Heart left ventricle (tissue), 16 donors: ENCODE results near the gene ACSBG1. TPM values are rescaled to one million over a fixed set of nuclear protein-coding genes. Genes with fewer than 3 reads are reported as not detected.

Source experiments
- ATAC-seq, 4 donors: fragments of 200-7000 bp; cut with Tn5 transposase; one replicate each; pipeline ENCODE4 v1.9.1; 2020 to 2022; ENCODE audit warnings: moderate library complexity in 4 of 4, mild to moderate bottlenecking in 3 of 4, moderate number of reproducible peaks in 1 of 4
- DNase-seq, 5 donors: peaks; one replicate each; pipeline ENCODE4 v3.0.0-alpha.2; 2020
- H3K27ac ChIP-seq, 12 donors: fragments of 200-600 bp; sonication (generic) in 4 of 12; one replicate each; pipeline versions ENCODE4 v1.5.0 to v1.8.0; 2016 to 2022; ENCODE audit warnings: mild to moderate bottlenecking in 2 of 12
- H3K27me3 ChIP-seq, 9 donors: fragments of 200-600 bp; sonication (generic) in 2 of 9; one replicate each; pipeline versions ENCODE4 v1.5.1 to v1.8.0; 2016 to 2022; ENCODE audit warnings: mild to moderate bottlenecking in 3 of 9
- H3K36me3 ChIP-seq, 9 donors: fragments of 200-600 bp; sonication (generic) in 2 of 9; one replicate each; pipeline versions ENCODE4 v1.5.0 to v1.8.0; 2018 to 2022; ENCODE audit warnings: mild to moderate bottlenecking in 2 of 9
- H3K4me1 ChIP-seq, 12 donors: fragments of 200-600 bp; sonication (generic) in 4 of 12; one replicate each; pipeline versions ENCODE4 v1.5.0 to v1.8.0; 2016 to 2022; ENCODE audit warnings: mild to moderate bottlenecking in 3 of 12
- H3K4me3 ChIP-seq, 12 donors: fragments of 200-600 bp; sonication (generic) in 4 of 12; one replicate each; pipeline versions ENCODE4 v1.5.0 to v1.8.0; 2017 to 2022; ENCODE audit warnings: mild to moderate bottlenecking in 9 of 12, moderate library complexity in 4 of 12
- H3K9me3 ChIP-seq, 12 donors: fragments of 200-600 bp; sonication (generic) in 4 of 12; one replicate each; pipeline versions ENCODE4 v1.5.0 to v1.8.0; 2016 to 2022; ENCODE audit warnings: mild to moderate bottlenecking in 1 of 12
- CTCF ChIP-seq, 12 donors: fragments of 200-600 bp; sonication (generic) in 4 of 12; IDR thresholded peaks; one replicate each; pipeline versions ENCODE4 v1.5.0 to v1.8.0; 2018 to 2022; ENCODE audit warnings: antibody characterized with exemption in 12 of 12, mild to moderate bottlenecking in 5 of 12
- POLR2A ChIP-seq, 2 donors: fragments of 450-650 bp; IDR thresholded peaks; one replicate each; pipeline ENCODE4 v1.6.1; 2017; ENCODE audit warnings: antibody characterized with exemption in 2 of 2, mild to moderate bottlenecking in 2 of 2, moderate library complexity in 2 of 2
- WGBS, 4 donors: extraction: QIAGEN DNeasy Blood & Tissue Kit in 2 of 4; methylation state at CpG; one replicate each; pipeline versions ENCODE4 v1.1.5 to v1.1.7; 2013 to 2018; 5-methylcytosine and 5-hydroxymethylcytosine counted together
- intact Hi-C, 10 donors: fragments of 100-400 bp; cut with DNase I; formaldehyde crosslinking; loops; one replicate each; pipeline versions ENCODE4 v1.11.1 to v1.14.2; 2022
- polyA plus RNA-seq, 2 donors: library from polyadenylated mRNA; stranded (reverse); fragments of 200-250 nt; gene quantifications; one replicate each; pipeline ENCODE4 v1.2.3, GENCODE V29; 2013
- total RNA-seq, 9 donors: library from RNA; depleted of rRNA in 2 of 9; stranded (reverse); fragments of >200 nt in 2 of 9; fragmentation: NEBNext Ultra II Directional in 3 of 9; extraction: Animal tissue kit (Norgen Biotek cat#: 25700) in 3 of 9; gene quantifications; one replicate each; pipeline versions ENCODE4 v1.1.0 to v1.2.4, GENCODE V29; 2016 to 2023
- donor health status: ischemic (EF 13 %, LVEDD 7.1; RV severe dilation, severe dysfunction).
- donor health status: healthy with polysubstance abuse.
- donor health status: DM: no; HTN: yes; CAD: no.
- donor health status: DM: no; HTN: no; CAD: no.
- donor health status: ischemic (EF 25% LVEDD 6.9; RV normal size, moderate dysfunction).
- donor health status: ischemic (EF 25% LVEDD 5.7; RV mildly dilated, moderate dysfunction).
- donor health status: healthy.
- donor health status: DM: yes; HTN: yes; CAD: no.
- donor health status: ischemic (EF 35%, LVEDD 5.7; RV mildly dilated, moderate dysfunction).
- donor health status: nonischemic (EF 11% LVEDD 7.7; RV severe dilation, severe dysfunction).
- donor health status: DM: yes; HTN: yes; CAD: no.
- donor health status: PGD.
- donor health status: ischemic (EF 29% LVEDD 5.4; RV normal size, mild dysfunction).
- donor health status: nonischemic (EF 23%, LVEDD 6.1; RV moderate dilation, normal function).

ACSBG1 gene
- total and polyA plus RNA-seq, 11 donors = 0.05 to 1.2 (median 0.16) TPM; not detected in 5

- no peaks in the 10 kb centered on the region for H3K27me3 ChIP-seq
- intact Hi-C loops = no loop called here
- ATAC-seq = no peak
- WGBS, 4 donors = 39 to 48% (median 45%) methylated on average over 5 of the region's 5 CpGs
- H3K27ac ChIP-seq = peak overlapping the region in 5 of 12 donors; percentile 39 to 70 (median 58)
- no peak for TF ChIP-seq CTCF (IDR thresholded peaks at IDR 0.05)
- TF ChIP-seq POLR2A (IDR thresholded peaks at IDR 0.05) = no peak
- no peaks in the 10 kb centered on the region for H3K36me3 ChIP-seq
- no peak for DNase-seq
- no peak overlapping the region for H3K4me3 ChIP-seq
- H3K9me3 ChIP-seq = no peaks in the 10 kb centered on the region
- H3K4me1 ChIP-seq = peaks cover 0 to 65% (median 15%) of the 10 kb centered on the region in 12 donors
These were observed 24.0 kb downstream of the ACSBG1 start for GRCh38 chr15:78210349-78210717.

- intact Hi-C loops = no loop called here
- WGBS, 4 donors = 36 to 55% (median 46%) methylated on average over 9 of the region's 9 CpGs
- H3K4me3 ChIP-seq = no peak overlapping the region
- peak overlapping the region in 5 of 12 donors; percentile 39 to 70 (median 58) for H3K27ac ChIP-seq
- peaks cover 0 to 65% (median 19%) of the 10 kb centered on the region in 12 donors for H3K4me1 ChIP-seq
- no peak for TF ChIP-seq POLR2A (IDR thresholded peaks at IDR 0.05)
- TF ChIP-seq CTCF (IDR thresholded peaks at IDR 0.05) = no peak
- DNase-seq (peak in 3 of 5 donors; percentile 15 to 53 (median 46)), ATAC-seq (no peak)
- H3K36me3 ChIP-seq = no peaks in the 10 kb centered on the region
- H3K9me3 ChIP-seq = no peaks in the 10 kb centered on the region
- no peaks in the 10 kb centered on the region for H3K27me3 ChIP-seq
These were observed 24.6 kb downstream of the ACSBG1 start for GRCh38 chr15:78209646-78210348.

- no peaks in the 10 kb centered on the region for H3K36me3 ChIP-seq
These were observed 25.3 kb downstream of the ACSBG1 start for GRCh38 chr15:78208887-78209645.

More at GRCh38 chr15:78208887-78209645, 25.3 kb downstream of the ACSBG1 start:
- TF ChIP-seq POLR2A (IDR thresholded peaks at IDR 0.05) = no peak
- TF ChIP-seq CTCF (IDR thresholded peaks at IDR 0.05) = no peak
- ATAC-seq = no peak
- H3K4me3 ChIP-seq = no peak overlapping the region
- peak overlapping the region in 5 of 12 donors; percentile 39 to 70 (median 58) for H3K27ac ChIP-seq
- intact Hi-C loops = no loop called here
- DNase-seq = peak in 2 of 5 donors; percentile 10 to 42
- peaks cover 0 to 66% (median 26%) of the 10 kb centered on the region in 12 donors for H3K4me1 ChIP-seq
- no peaks in the 10 kb centered on the region for H3K9me3 ChIP-seq
- WGBS, 4 donors = 85 to 90% (median 88%) methylated on average over 17 to 20 of the region's 20 CpGs
- H3K27me3 ChIP-seq = no peaks in the 10 kb centered on the region
